CD14-positive monocyte (primary cell): ENCODE results near the gene DLG1. TPM values are rescaled to one million over a fixed set of nuclear protein-coding genes. Genes with fewer than 3 reads are reported as not detected.
A peak's percentile ranks its signal among the peaks of the same experiment; 100 is the strongest.

ENCODE experiments used
- DNase-seq, 3 donors: peaks; one replicate each; pipeline ENCODE4 v3.0.0-alpha.2; 2011 to 2022
- H2AFZ ChIP-seq: 2 replicates; pipeline ENCODE4 v1.6.0; 2012; ENCODE audit warnings: mild to moderate bottlenecking, low read depth, low read length, inconsistent platforms; ENCODE audit not compliant: insufficient read depth, poor library complexity, severe bottlenecking
- H3K27ac ChIP-seq, 2 donors: 1 replicate in 1 of 2; 2 replicates in 1 of 2; pipeline ENCODE4 v1.5.1; 2012 to 2013; ENCODE audit warnings: low read length in 2 of 2, control low read depth in 1 of 2, inconsistent platforms in 1 of 2, low read depth in 1 of 2, mild to moderate bottlenecking in 1 of 2
- H3K27me3 ChIP-seq, 2 donors: one replicate each; pipeline versions ENCODE4 v1.6.0 to v1.6.1; 2011 to 2013; ENCODE audit warnings: low read length in 2 of 2; ENCODE audit not compliant: control insufficient read depth in 2 of 2, insufficient read depth in 2 of 2
- H3K36me3 ChIP-seq, 2 donors: replicated peaks in 1 of 2; 1 replicate in 1 of 2; 2 replicates in 1 of 2; pipeline versions ENCODE4 v1.5.1 to v1.6.1; 2012 to 2013; ENCODE audit warnings: low read length in 2 of 2, control low read depth in 1 of 2, inconsistent platforms in 1 of 2, mild to moderate bottlenecking in 1 of 2; ENCODE audit not compliant: insufficient read depth in 2 of 2, control insufficient read depth in 1 of 2
- H3K4me1 ChIP-seq, 2 donors: 1 replicate in 1 of 2; 2 replicates in 1 of 2; pipeline versions ENCODE4 v1.5.1 to v1.6.1; 2012 to 2013; ENCODE audit warnings: low read length in 2 of 2, control low read depth in 1 of 2, inconsistent platforms in 1 of 2, mild to moderate bottlenecking in 1 of 2, moderate library complexity in 1 of 2; ENCODE audit not compliant: insufficient read depth in 2 of 2, control insufficient read depth in 1 of 2
- H3K4me2 ChIP-seq: replicated peaks from 2 replicates; pipeline ENCODE3; 2012; ENCODE audit warnings: low read length, moderate library complexity, mild to moderate bottlenecking; ENCODE audit not compliant: poor library complexity, severe bottlenecking; ENCODE audit errors: extremely low read depth
- H3K4me3 ChIP-seq, 3 experiments: fragments of 200-600 bp in 1 of 3; sonication (generic) in 1 of 3; replicated peaks in 1 of 3; 1 replicate in 2 of 3; 2 replicates in 1 of 3; pipeline ENCODE4 v1.5.1; 2011 to 2013; ENCODE audit warnings: low read length in 3 of 3, mild to moderate bottlenecking in 3 of 3, control low read depth in 2 of 3, low read depth in 2 of 3, inconsistent platforms in 1 of 3, moderate library complexity in 1 of 3
- H3K79me2 ChIP-seq: 2 replicates; pipeline ENCODE4 v1.6.0; 2012; ENCODE audit warnings: mild to moderate bottlenecking, control low read depth, inconsistent platforms, low read length, moderate library complexity; ENCODE audit not compliant: insufficient read depth
- H3K9ac ChIP-seq: 2 replicates; pipeline ENCODE4 v1.6.0; 2017; ENCODE audit warnings: low read length, mild to moderate bottlenecking; ENCODE audit not compliant: insufficient read depth, poor library complexity, severe bottlenecking
- H3K9me3 ChIP-seq, 2 donors: replicated peaks in 1 of 2; 1 replicate in 1 of 2; 2 replicates in 1 of 2; pipeline versions ENCODE4 v1.5.1 to v1.6.1; 2012 to 2013; ENCODE audit warnings: low read length in 2 of 2, control low read depth in 1 of 2; ENCODE audit not compliant: control insufficient read depth in 1 of 2, insufficient read depth in 1 of 2
- H4K20me1 ChIP-seq: 2 replicates; pipeline ENCODE4 v1.6.0; 2012; ENCODE audit warnings: mild to moderate bottlenecking, low read length, control low read depth, moderate library complexity; ENCODE audit not compliant: insufficient read depth
- H3K27ac Mint-ChIP-seq, 7 donors: one replicate each; pipeline ENCODE4 v1.8.0; 2020; ENCODE audit warnings: mild to moderate bottlenecking in 7 of 7, mixed read lengths in 7 of 7, moderate library complexity in 6 of 7, inconsistent platforms in 2 of 7
- H3K27me3 Mint-ChIP-seq, 3 donors: one replicate each; pipeline ENCODE4 v1.8.0; 2021 to 2022; ENCODE audit warnings: low read depth in 3 of 3, mild to moderate bottlenecking in 3 of 3, mixed read lengths in 3 of 3, moderate library complexity in 3 of 3, inconsistent platforms in 1 of 3
- H3K36me3 Mint-ChIP-seq, 2 donors: one replicate each; pipeline ENCODE4 v1.8.0; 2020; ENCODE audit warnings: mixed read lengths in 2 of 2, inconsistent platforms in 1 of 2, mild to moderate bottlenecking in 1 of 2
- H3K4me1 Mint-ChIP-seq: one replicate; pipeline ENCODE4 v1.8.0; 2020; ENCODE audit warnings: mild to moderate bottlenecking, mixed read lengths
- H3K4me3 Mint-ChIP-seq, 2 donors: one replicate each; pipeline ENCODE4 v1.8.0; 2020; ENCODE audit warnings: mild to moderate bottlenecking in 2 of 2, mixed read lengths in 2 of 2, moderate library complexity in 1 of 2
- H3K9me3 Mint-ChIP-seq, 7 donors: one replicate each; pipeline ENCODE4 v1.8.0; 2020 to 2022; ENCODE audit warnings: mixed read lengths in 7 of 7, mild to moderate bottlenecking in 6 of 7, moderate library complexity in 6 of 7, inconsistent platforms in 2 of 7
- whole genome bisulfite sequencing: methylation state at CpG from one replicate; pipeline ENCODE4 v1.1.5; 2013; ENCODE audit warnings: missing lambda C conversion rate; ENCODE audit not compliant: insufficient coverage; 5-methylcytosine and 5-hydroxymethylcytosine counted together
- intact Hi-C, 2 donors: fragments of 100-400 bp; cut with micrococcal nuclease; formaldehyde crosslinking; loops; one replicate each; pipeline versions ENCODE4 v1.15.0 to v1.15.1; 2023
- polyA plus RNA-seq, 3 donors: library from polyadenylated mRNA; depleted of rRNA in 1 of 3; unstranded in 2 of 3; stranded (reverse) in 1 of 3; fragments of 300-500 nt in 2 of 3; fragments of >200 nt in 1 of 3; fragmentation: Illumina TruSeq in 2 of 3; gene quantifications; 1 replicate in 2 of 3; 2 replicates in 1 of 3; pipeline ENCODE4 v1.2.3, GENCODE V29; 2012 to 2021
- TF ChIP-seq, protein P1 (sequence below): fragments of 200-600 bp; IDR thresholded peaks from one replicate; pipeline ENCODE4 v1.8.0; 2022; ENCODE audit warnings: antibody characterized with exemption, mild to moderate bottlenecking

The DLG1 gene
- polyA plus RNA-seq, 3 donors, result 6.5 to 21.9 (median 10.2) TPM

DNA sequence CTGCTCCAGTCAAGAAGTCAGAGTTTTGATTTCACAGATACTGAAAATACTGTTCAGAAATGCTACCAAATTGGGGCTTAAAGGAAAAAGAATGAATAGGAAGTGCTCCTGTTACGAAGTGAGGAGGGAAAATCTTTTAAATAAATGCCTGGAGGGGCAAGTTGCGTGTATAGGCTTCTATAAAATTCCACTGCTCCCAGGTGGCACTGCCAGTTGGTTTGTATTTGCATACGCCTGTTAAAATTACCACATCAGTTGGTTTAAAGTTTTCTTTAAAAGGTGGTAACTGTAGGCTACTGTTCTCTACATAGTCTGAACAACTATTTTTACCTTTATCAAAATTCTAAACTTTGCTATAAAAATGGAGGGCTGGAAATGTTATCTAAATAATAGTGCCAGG lies 123.5 kb downstream of the DLG1 start:
- TF ChIP-seq, protein P1, sequence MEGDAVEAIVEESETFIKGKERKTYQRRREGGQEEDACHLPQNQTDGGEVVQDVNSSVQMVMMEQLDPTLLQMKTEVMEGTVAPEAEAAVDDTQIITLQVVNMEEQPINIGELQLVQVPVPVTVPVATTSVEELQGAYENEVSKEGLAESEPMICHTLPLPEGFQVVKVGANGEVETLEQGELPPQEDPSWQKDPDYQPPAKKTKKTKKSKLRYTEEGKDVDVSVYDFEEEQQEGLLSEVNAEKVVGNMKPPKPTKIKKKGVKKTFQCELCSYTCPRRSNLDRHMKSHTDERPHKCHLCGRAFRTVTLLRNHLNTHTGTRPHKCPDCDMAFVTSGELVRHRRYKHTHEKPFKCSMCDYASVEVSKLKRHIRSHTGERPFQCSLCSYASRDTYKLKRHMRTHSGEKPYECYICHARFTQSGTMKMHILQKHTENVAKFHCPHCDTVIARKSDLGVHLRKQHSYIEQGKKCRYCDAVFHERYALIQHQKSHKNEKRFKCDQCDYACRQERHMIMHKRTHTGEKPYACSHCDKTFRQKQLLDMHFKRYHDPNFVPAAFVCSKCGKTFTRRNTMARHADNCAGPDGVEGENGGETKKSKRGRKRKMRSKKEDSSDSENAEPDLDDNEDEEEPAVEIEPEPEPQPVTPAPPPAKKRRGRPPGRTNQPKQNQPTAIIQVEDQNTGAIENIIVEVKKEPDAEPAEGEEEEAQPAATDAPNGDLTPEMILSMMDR, result no peak
- Histone ChIP-seq H3K4me1 (no peaks in the 10 kb centered on the region), H3K9ac (no peak overlapping the region), H3K27me3 (no peaks in the 10 kb centered on the region), H3K4me2 (no peak overlapping the region), H3K79me2 (peaks cover 15% of the 10 kb centered on the region), H3K27ac (no peak overlapping the region), H3K36me3 (no peaks in the 10 kb centered on the region), H2AFZ (no peak overlapping the region), H3K9me3 (no peaks in the 10 kb centered on the region), H3K4me3 (no peak overlapping the region), H4K20me1 (no peaks in the 10 kb centered on the region)
- no peak for DNase-seq
- intact Hi-C loops, result no loop called here
- Mint-ChIP-seq H3K36me3 (peaks cover 11 to 14% of the 10 kb centered on the region in 2 donors), H3K27me3 (no peaks in the 10 kb centered on the region), H3K27ac (no peak overlapping the region), H3K9me3 (no peaks in the 10 kb centered on the region), H3K4me1 (peaks cover 16% of the 10 kb centered on the region), H3K4me3 (no peak overlapping the region)
- WGBS, result no CpG with 5 or more reads among the region's 3 CpGs

DNA sequence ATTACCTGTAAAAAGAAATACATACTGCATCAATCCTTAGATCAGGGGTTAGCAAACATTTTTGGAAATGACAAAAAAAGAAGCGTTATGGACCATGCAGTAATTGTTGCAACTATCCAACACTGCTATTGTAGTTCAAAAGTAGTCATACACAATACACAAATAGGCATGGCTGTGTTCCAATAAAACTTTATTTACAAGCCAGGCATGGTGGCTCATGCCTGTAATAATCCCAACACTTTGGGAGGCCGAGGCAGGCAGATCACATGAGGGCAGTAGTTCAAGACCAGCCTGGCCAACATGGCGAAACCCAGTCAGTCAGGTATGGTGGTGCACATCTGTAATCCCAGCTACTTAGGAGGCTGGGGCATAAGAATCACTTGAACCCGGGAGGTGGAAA lies 124.8 kb downstream of the DLG1 start:
- WGBS, result 96% methylated on average over 3 of the region's 4 CpGs
- no peaks in the 10 kb centered on the region for H3K4me1 ChIP-seq
- H3K27me3 ChIP-seq, result no peaks in the 10 kb centered on the region
- no peak overlapping the region for H3K4me2 ChIP-seq
- H3K9ac ChIP-seq, result no peak overlapping the region
- no peaks in the 10 kb centered on the region for H3K9me3 Mint-ChIP-seq
- peak overlapping the region in 1 of 7 donors; percentile 60 for H3K27ac Mint-ChIP-seq
- TF ChIP-seq, protein P1, result no peak
- no peak overlapping the region for H2AFZ ChIP-seq
- no peaks in the 10 kb centered on the region for H3K27me3 Mint-ChIP-seq
- intact Hi-C loops, result no loop called here
- H3K4me3 Mint-ChIP-seq, result no peak overlapping the region
- H4K20me1 ChIP-seq, result no peaks in the 10 kb centered on the region
- peaks cover 11 to 14% of the 10 kb centered on the region in 2 donors for H3K36me3 Mint-ChIP-seq
- no peak overlapping the region for H3K4me3 ChIP-seq
- peaks cover 16% of the 10 kb centered on the region for H3K4me1 Mint-ChIP-seq
- DNase-seq, result no peak
- H3K9me3 ChIP-seq, result no peaks in the 10 kb centered on the region
- H3K36me3 ChIP-seq, result no peaks in the 10 kb centered on the region
- H3K27ac ChIP-seq, result no peak overlapping the region
- peaks cover 10% of the 10 kb centered on the region for H3K79me2 ChIP-seq
